CD4-positive, alpha-beta T cell treated with Interleukin-4 for 1 hour (primary cell): ENCODE results near the gene SSU72.
"Not testable (repeated sequence)": the region's sequence is repeated elsewhere in the genome, so short reads cannot be mapped to it uniquely, and the experiment has no call there.

Experiments used
- DNase-seq, 2 donors: peaks; one replicate each; pipeline ENCODE4 v3.0.0-alpha.2; 2020 to 2022

The SSU72 gene

DNA sequence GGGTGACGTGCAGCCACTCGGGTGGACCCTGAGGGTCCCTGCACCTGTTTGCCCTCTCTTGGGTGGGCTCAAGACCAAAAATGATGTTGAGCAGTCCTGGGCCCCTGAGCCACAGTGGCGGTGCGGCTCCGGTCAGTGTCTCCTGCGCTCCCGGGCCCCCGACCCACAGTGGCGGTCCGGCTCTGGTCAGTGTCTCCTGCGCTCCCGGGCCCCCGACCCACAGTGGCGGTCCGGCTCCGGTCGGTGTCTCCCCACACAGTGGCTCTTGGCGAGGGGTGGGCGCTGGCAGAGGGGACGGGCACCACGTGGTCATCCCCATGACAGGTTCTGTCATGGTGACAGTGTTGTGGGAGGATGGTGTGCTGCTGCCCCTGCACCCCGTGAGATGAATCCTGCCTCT is 80.4 kb downstream of the SSU72 start:
- not testable (repeated sequence) for DNase-seq
